ENCODE data around the gene FOXQ1.

GRCh38 chr6:1348675-1349074, 36.8 kb downstream of the FOXQ1 start:
- no peak for TF ChIP-seq CTCF (IDR thresholded peaks at IDR 0.05)
- TF ChIP-seq POLR2AphosphoS5 (IDR thresholded peaks at IDR 0.05; ENCODE audit: low read depth, low read length), result no peak
- TF ChIP-seq REST (IDR thresholded peaks at IDR 0.05; ENCODE audit: insufficient read depth in 1 of 2, low read depth in 2 of 2, low read length in 1 of 2), result no peak
- no peak for TF ChIP-seq SIN3A (IDR thresholded peaks at IDR 0.05; ENCODE audit: borderline replicate concordance, insufficient read depth, low read depth, low read length)

Data from Panc1 (cell line).